IMR-90 (cell line): ENCODE measurements around the gene ZNF502. TPM values are rescaled to one million over a fixed set of nuclear protein-coding genes. Genes with fewer than 3 reads are reported as not detected.

Source experiments
- ATAC-seq: fragments of 200-7000 bp; cut with Tn5 transposase; 2 replicates; pipeline ENCODE4 v1.9.1; 2020; ENCODE audit warnings: low read depth, mild to moderate bottlenecking, moderate library complexity
- BruUV-seq: library from RNA; stranded (reverse); fragments of 400-500 nt; replicated peaks from 2 replicates; lab custom pipeline; 2021; lab: Mats Ljungman, UMichigan
- CTCF ChIA-PET: fragments of 300-600 bp; formaldehyde crosslinking; extraction: SDS; loops from one replicate; lab custom pipeline; 2021; ENCODE audit warnings: antibody characterized with exemption; lab: Yijun Ruan, JAX
- POLR2A ChIA-PET: fragments of 300-600 bp; sonication (Branson Sonifier 250); formaldehyde crosslinking; loops from one replicate; lab custom pipeline; 2022; ENCODE audit warnings: antibody characterized with exemption; ENCODE audit not compliant: unreplicated experiment; lab: Charles Lee
- DNase-seq: peaks from one replicate; pipeline ENCODE4 v3.0.0; 2013
- H2AFZ ChIP-seq: replicated peaks from 2 replicates; pipeline ENCODE3; 2013; ENCODE audit warnings: low read length, mild to moderate bottlenecking; ENCODE audit not compliant: poor library complexity
- H2AK5ac ChIP-seq: 2 replicates; pipeline ENCODE4 v1.6.1; 2013; ENCODE audit warnings: low read depth, low read length, inconsistent platforms
- H2AK9ac ChIP-seq: replicated peaks from 2 replicates; pipeline ENCODE3; 2013; ENCODE audit warnings: mild to moderate bottlenecking, low read depth, low read length, moderate library complexity; ENCODE audit not compliant: poor library complexity
- H2BK120ac ChIP-seq: 2 replicates; pipeline ENCODE4 v1.6.1; 2013; ENCODE audit warnings: low read depth, low read length, inconsistent platforms
- H2BK15ac ChIP-seq: 3 replicates; pipeline ENCODE4 v1.6.1; 2013; ENCODE audit warnings: low read depth, low read length, inconsistent platforms
- H2BK20ac ChIP-seq: 2 replicates; pipeline ENCODE4 v1.6.1; 2013; ENCODE audit warnings: low read depth, mild to moderate bottlenecking, inconsistent platforms, low read length, moderate library complexity
- H2BK5ac ChIP-seq: 2 replicates; pipeline ENCODE4 v1.6.1; 2013; ENCODE audit warnings: mild to moderate bottlenecking, low read depth, low read length, inconsistent platforms; ENCODE audit not compliant: poor library complexity, severe bottlenecking
- H3K14ac ChIP-seq: replicated peaks from 2 replicates; pipeline ENCODE4 v1.6.1; 2013; ENCODE audit warnings: low read depth, low read length, inconsistent platforms
- H3K18ac ChIP-seq: 2 replicates; pipeline ENCODE4 v1.6.1; 2013; ENCODE audit warnings: low read depth, low read length, control low read depth
- H3K23ac ChIP-seq: 2 replicates; pipeline ENCODE4 v1.6.1; 2013; ENCODE audit warnings: low read depth, low read length, inconsistent platforms
- H3K27ac ChIP-seq: 2 replicates; pipeline ENCODE4 v1.5.1; 2013; ENCODE audit warnings: mild to moderate bottlenecking, control low read depth, low read length; ENCODE audit not compliant: insufficient read depth
- H3K27me3 ChIP-seq: 2 replicates; pipeline ENCODE4 v1.6.1; 2013; ENCODE audit warnings: low read length; ENCODE audit not compliant: control insufficient read depth, insufficient read depth
- H3K36me3 ChIP-seq: 2 replicates; pipeline ENCODE4 v1.6.1; 2013; ENCODE audit warnings: low read length, mixed read lengths; ENCODE audit not compliant: control insufficient read depth, insufficient read depth
- H3K4ac ChIP-seq: 2 replicates; pipeline ENCODE4 v1.6.1; 2013; ENCODE audit warnings: low read depth, low read length, inconsistent platforms
- H3K4me1 ChIP-seq: 2 replicates; pipeline ENCODE4 v1.6.1; 2013; ENCODE audit warnings: low read length, mixed read lengths; ENCODE audit not compliant: control insufficient read depth, insufficient read depth
- H3K4me2 ChIP-seq: 2 replicates; pipeline ENCODE4 v1.6.1; 2013; ENCODE audit warnings: low read depth, mild to moderate bottlenecking, control low read depth, low read length, moderate library complexity
- H3K4me3 ChIP-seq: 2 replicates; pipeline ENCODE4 v1.5.1; 2013; ENCODE audit warnings: low read depth, mild to moderate bottlenecking, control low read depth, low read length, moderate library complexity; ENCODE audit not compliant: insufficient read depth
- H3K56ac ChIP-seq: 2 replicates; pipeline ENCODE4 v1.6.1; 2013; ENCODE audit warnings: low read length, inconsistent platforms; ENCODE audit not compliant: insufficient read depth; ENCODE audit errors: extremely low read depth
- H3K79me1 ChIP-seq, 2 experiments: 2 replicates each; pipeline ENCODE4 v1.6.1; 2013; ENCODE audit warnings: low read length in 2 of 2, inconsistent platforms in 1 of 2, low read depth in 1 of 2
- H3K9ac ChIP-seq: 2 replicates; pipeline ENCODE4 v1.6.1; 2013; ENCODE audit warnings: low read depth, low read length, control low read depth
- H3K9me1 ChIP-seq: 2 replicates; pipeline ENCODE4 v1.6.1; 2013; ENCODE audit warnings: low read length, inconsistent platforms; ENCODE audit not compliant: insufficient read depth
- H3K9me3 ChIP-seq: 2 replicates; pipeline ENCODE4 v1.6.1; 2013; ENCODE audit warnings: low read length; ENCODE audit not compliant: control insufficient read depth, insufficient read depth
- H4K20me1 ChIP-seq: 2 replicates; pipeline ENCODE4 v1.6.1; 2013; ENCODE audit warnings: low read length, inconsistent platforms; ENCODE audit not compliant: insufficient read depth
- H4K5ac ChIP-seq: 2 replicates; pipeline ENCODE4 v1.6.1; 2013; ENCODE audit warnings: mild to moderate bottlenecking, low read depth, low read length, control low read depth
- H4K8ac ChIP-seq, 2 experiments: 2 replicates each; pipeline ENCODE4 v1.6.1; 2013; ENCODE audit warnings: low read depth in 2 of 2, low read length in 2 of 2, control low read depth in 1 of 2, inconsistent platforms in 1 of 2
- H4K91ac ChIP-seq: 2 replicates; pipeline ENCODE4 v1.6.1; 2013; ENCODE audit warnings: low read depth, low read length, inconsistent platforms; ENCODE audit not compliant: insufficient read depth
- BHLHE40 ChIP-seq: fragments of 150-350 bp; IDR thresholded peaks from 2 replicates; pipeline ENCODE4 v1.6.1; 2016; ENCODE audit warnings: mild to moderate bottlenecking, low read depth, low read length
- CEBPB ChIP-seq: IDR thresholded peaks from 2 replicates; pipeline ENCODE4 v1.6.1; 2012; ENCODE audit warnings: low read depth, low read length, improper control_type of control experiment
- WGBS, 2 experiments: methylation state at CpG; one replicate each; pipeline versions ENCODE4 v1.1.5 to v1.1.7; 2013; ENCODE audit warnings: missing lambda C conversion rate in 2 of 2; ENCODE audit not compliant: insufficient read length in 1 of 2; ENCODE audit errors: extremely low coverage in 2 of 2; 5-methylcytosine and 5-hydroxymethylcytosine counted together
- dilution Hi-C: fragments of 300-500 bp; cut with HindIII; formaldehyde crosslinking; loops from one replicate; pipeline ENCODE4 v1.14.3; 2018; ENCODE audit warnings: low sequenced_read_pairs; ENCODE audit not compliant: unreplicated experiment
- in situ Hi-C: fragments of 300-500 bp; cut with MboI; formaldehyde crosslinking; loops from 3 replicates; pipeline ENCODE4 v1.14.3; 2019; ENCODE audit warnings: low sequenced_read_pairs, inconsistent platforms, mixed read lengths
- intact Hi-C: fragments of 100-400 bp; cut with micrococcal nuclease; formaldehyde crosslinking; loops from 2 replicates; pipeline ENCODE4 v1.10.0; 2022
- polyA plus RNA-seq, 3 experiments: library from polyadenylated mRNA; depleted of rRNA; stranded (reverse); fragments of >200 nt; gene quantifications; 2 replicates each; pipeline ENCODE4 v1.2.3, GENCODE V29; 2012; ENCODE audit warnings: low replicate concordance in 1 of 3
- total RNA-seq: library from RNA; depleted of rRNA; stranded (reverse); fragments of >200 nt; gene quantifications from 2 replicates; pipeline ENCODE4 v1.2.3, GENCODE V29; 2012

ZNF502 gene
- total and polyA plus RNA-seq, 2 of the 4 experiments (the other 2 are of a cell fraction), result 2.1 to 5.7 TPM

DNA sequence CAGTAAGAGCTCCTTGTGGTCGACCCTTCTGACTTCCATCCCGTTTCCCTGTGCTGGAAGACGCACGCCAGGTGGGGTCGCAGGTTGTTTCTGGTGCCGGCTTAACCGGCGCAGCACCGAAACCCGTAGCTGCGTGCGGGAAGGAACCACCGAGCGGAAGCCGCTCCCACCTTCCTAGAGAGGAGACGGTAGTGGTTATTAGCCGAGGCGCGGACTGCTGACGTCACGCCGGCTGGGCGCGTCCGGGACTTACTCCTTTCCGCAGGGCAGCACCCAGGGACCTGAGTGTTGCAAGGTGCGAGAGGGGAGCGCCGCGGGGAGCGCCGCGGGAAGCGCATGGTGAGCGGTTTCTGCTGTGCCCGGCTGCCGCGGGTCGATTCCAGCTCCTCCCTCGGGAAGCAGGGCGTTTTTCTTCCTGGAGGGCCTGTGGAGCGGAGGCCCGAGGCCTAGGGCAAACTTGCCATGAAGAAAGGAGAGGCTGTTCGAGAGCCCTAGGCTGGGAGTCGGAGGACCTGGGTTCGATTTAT, 17.0 kb downstream of the ZNF502 start, which contains the start of gene ZNF501:
Gene ZNF501 (plus strand): TSS at position 252 of the 527 bp plus-strand sequence. CDS start 4,787 bp downstream, outside the sequence.
- peak within 1 kb of the TSS; percentile 68 for H3K27ac ChIP-seq
- peak within 1 kb of the TSS; percentile 34 for H2AK9ac ChIP-seq
- peak within 1 kb of the TSS; percentile 28; the same call in 1 of the 2 replicates for H3K56ac ChIP-seq
- peak within 1 kb of the TSS; percentile 16 for H2BK5ac ChIP-seq
- peak within 1 kb of the TSS; percentile 93 for H2AFZ ChIP-seq
- H3K4me3 ChIP-seq, result peak within 1 kb of the TSS; percentile 91
- H3K4me1 ChIP-seq, result no peaks in the 10 kb centered on the region
- peak within 1 kb of the TSS; percentile 52 for H3K4ac ChIP-seq
- H3K9me3 ChIP-seq, result peaks cover 71% of the 10 kb centered on the region
- peaks cover 5 to 7% of the 10 kb centered on the region in 2 experiments; a peak in 2 of 4 replicates for H3K79me1 ChIP-seq
- no peak within 1 kb of the TSS for H2AK5ac ChIP-seq
- H4K20me1 ChIP-seq, result no peaks in the 10 kb centered on the region
- dilution Hi-C loops, result no loop called here
- H3K14ac ChIP-seq, result peak within 1 kb of the TSS; percentile 82
- ATAC-seq, result peak; percentile 97
- no peak within 1 kb of the TSS for H2BK15ac ChIP-seq
- intact Hi-C loops, result loop anchor here (1.0 kb wide), 1 partner anchor 17 kb away; the partner anchor contains the start of gene ZNF502
- peak within 1 kb of the TSS; percentile 98 for H3K4me2 ChIP-seq
- in situ Hi-C loops, result no loop called here
- TF ChIP-seq CEBPB (0 out of 2 replicates have a peak, but pooled peaks have one; percentile 45), BHLHE40 (no peak)
- peak; percentile 86 for DNase-seq
- peak within 1 kb of the TSS; percentile 79; the same call in 1 of the 2 replicates for H3K23ac ChIP-seq
- no TSS peak for BruUV-seq
- POLR2A ChIA-PET, result interaction anchor here (1.0 kb wide), 1 partner anchor 17 kb away, joined by 5 read pairs; the partner anchor contains the start of gene ZNF502
- H2BK120ac ChIP-seq, result 0 out of 2 replicates have a peak within 1 kb of the TSS, but pooled peaks have one; percentile 4
- peaks cover 8% of the 10 kb centered on the region for H3K36me3 ChIP-seq
- peak within 1 kb of the TSS; percentile 99 for H4K5ac ChIP-seq
- peak within 1 kb of the TSS; percentile 89 to 90 for H4K8ac ChIP-seq
- H4K91ac ChIP-seq, result peak within 1 kb of the TSS; percentile 16; the same call in 1 of the 2 replicates
- no peaks in the 10 kb centered on the region for H3K27me3 ChIP-seq
- peak within 1 kb of the TSS; percentile 74 for H3K18ac ChIP-seq
- 0% methylated on average over 14 of the region's 46 CpGs; no CpG with 5 or more reads in 1 of the 2 experiments for WGBS, 2 experiments
- H2BK20ac ChIP-seq, result no peak within 1 kb of the TSS
- CTCF ChIA-PET, result interaction anchor here (0.6 kb wide), 1 partner anchor 217 kb away, joined by 4 read pairs; no protein-coding TSS in a partner anchor
- peak within 1 kb of the TSS; percentile 93 for H3K9ac ChIP-seq
- no peaks in the 10 kb centered on the region for H3K9me1 ChIP-seq
